ENCODE results near the gene ALKBH5. TPM values are rescaled to one million over a fixed set of nuclear protein-coding genes. Genes with fewer than 3 reads are reported as not detected.
"Not testable (repeated sequence)": the region's sequence is repeated elsewhere in the genome, so short reads cannot be mapped to it uniquely, and the experiment has no call there.

Gene ALKBH5
- total RNA-seq, 1 donor from 2014 or later: 124 TPM

DNA sequence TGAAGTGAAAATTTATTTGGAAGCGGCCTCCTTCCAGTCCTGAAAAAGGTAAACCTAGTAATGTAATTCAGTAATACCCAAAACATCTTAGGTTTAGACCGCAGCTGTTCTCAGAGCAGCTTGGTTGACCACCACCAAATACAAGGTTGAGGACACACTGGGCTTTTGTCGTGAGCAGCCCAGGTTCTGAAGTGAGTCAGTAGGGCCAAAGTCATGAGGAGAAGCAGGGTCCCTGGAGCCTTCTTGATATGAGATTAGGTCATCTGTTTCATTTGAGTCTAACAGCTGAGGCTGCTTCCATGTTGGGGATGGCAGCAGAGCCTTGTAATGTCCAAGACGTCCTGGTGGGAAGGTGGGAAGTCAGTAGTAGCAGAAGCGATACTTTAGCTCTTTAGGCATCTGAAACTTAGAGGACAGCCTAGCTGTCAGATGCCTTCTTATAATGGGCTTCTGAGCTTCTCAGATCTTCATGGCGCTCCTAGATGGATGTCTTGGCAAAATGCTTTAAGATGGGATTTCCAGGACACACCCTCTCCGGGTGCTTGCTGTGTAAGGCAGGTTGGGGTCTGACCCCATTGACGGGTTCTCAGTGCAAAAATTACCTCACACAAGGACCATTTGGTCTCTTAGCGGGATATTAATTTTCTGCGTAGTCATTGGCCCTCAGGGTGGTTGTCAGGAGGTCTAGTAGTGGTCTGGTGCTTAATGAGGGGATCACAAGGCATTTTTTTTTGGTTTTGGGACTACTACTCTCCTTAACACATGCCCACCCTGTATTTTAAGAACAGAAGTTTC lies 2.4 kb downstream of the ALKBH5 start:
- DNase-seq: peak; percentile 26

DNA sequence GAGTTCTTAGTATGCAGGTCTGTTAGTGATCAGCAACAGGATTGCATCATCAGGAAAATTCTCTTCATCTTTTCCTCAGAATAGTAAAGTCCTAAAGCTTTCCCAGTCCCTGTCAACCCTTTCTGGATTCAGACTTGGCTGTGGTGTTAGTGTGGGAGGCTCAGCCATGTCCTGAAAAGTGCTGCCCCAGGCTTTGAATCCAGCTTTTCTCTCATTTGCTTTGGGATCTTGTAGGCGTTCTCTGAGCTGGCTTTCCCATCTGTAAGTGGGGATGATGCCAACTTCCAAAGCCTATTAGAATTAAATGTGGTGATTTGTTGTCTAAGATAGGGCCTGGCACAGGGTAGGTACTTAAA lies 3.0 kb downstream of the ALKBH5 start:
- DNase-seq: peak; percentile 65

DNA sequence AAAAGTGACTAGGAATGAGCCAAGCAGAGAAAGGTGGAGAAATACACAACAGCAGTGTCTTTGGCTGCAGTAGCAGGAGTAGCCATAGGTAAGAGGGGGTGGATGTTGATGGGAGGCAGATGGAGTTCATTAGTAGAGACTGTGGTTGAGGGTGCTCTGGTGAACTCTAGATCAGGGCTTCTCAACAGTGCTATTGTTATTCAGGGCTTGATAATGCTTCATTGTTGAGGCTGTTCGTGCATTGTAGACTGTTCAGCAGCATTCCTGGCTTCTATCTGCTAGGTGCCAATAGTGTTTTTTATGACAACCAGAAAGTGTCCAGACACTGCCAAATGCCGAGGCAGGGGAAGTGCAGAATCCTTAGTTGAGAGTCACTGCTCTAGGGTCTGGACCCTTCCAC lies 3.6 kb downstream of the ALKBH5 start:
- no peak for DNase-seq

DNA sequence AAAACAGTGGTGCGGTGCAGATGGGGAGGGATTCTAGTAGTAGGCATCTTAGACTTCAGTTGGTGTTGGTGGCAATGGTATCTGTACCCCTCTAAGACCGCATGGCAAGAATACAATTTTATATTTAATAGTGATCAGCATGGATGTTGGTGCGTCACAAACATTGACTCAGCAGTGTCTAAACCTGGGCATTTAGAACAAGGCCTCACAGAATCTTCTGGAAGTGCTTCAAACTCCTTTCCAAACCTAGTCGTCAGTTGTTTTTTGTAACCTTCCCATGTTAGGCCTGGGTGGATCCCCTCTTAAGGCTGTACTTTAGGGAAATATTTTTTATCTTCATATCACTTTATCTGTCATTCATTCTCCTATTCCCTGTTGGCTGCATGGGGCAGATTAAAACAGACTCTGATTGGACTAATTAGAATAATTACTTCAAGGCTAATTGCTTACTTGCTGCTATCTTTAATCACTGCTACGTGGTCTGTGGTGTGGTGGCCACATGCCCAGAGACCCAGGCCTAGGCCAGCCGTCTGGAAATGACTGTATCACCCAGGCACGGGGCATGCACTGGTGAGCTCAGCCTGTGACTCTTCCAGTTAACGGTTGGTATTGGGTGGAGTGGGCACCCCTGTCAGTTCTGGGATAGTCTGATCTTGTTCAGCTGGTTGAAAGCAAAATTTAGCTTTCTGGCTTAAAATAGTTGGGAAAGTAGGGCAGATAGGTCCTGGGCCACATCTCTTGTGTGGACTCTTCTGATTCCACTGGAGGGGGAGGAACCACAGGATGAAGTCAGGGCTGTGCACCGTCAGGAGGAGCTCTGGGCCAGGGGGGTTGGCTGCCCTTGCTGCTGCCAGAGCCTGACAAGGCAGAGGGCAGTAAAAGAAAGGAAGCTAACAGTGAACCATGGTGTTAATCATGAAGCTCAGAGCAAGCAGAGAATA lies 4.5 kb downstream of the ALKBH5 start:
- no peak for DNase-seq

DNA sequence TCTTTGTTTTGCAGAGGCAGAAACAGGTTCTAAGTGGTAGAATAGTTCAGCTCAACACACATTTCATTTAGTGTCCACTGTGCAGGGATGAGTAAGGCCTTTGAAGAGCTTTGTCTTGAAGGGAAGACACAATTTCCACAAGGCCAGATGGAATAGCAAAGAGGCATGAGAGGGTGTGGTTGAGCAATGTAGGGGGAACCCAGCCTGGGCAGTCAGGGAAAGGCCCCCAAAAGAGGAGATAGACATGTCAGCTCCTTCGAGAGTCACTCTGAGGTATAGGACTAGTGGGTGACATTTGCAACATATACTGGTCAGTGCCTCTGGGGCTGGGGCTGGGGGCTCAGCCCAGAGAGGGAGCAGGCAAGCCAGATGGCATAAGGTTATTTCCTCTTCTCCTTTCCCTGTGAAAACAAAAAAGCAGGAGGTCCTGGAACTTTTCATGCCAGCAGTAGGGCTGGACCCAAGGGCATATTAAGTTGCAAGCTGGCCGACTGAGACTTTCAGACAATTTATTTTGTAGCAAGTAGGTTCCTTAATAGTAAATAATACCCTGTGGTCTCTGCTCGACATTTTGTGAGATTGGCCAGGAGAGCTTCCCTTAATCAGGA lies 7.1 kb downstream of the ALKBH5 start:
- DNase-seq: peak; percentile 51

DNA sequence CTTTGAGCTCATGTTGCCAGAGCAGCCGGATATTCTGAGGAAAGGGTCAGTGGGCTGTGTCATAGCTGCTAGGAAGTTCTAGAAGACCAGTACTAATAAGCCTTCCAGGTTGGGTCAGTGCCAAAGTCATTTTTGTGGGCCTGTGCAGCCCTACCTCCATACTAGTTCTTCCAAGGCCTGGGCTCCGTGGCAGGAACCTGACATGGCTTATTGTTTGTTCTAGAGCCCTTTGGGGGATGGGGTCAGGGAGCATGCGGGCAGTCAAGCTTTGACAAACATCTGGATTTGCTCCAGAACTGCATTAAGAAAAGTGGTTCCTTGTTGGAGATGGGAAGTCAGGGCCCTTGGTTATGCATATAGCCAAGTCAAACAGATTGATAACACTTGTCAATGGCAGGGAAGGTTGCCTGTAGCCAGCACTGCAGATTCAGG lies 7.6 kb downstream of the ALKBH5 start:
- DNase-seq: no peak

DNA sequence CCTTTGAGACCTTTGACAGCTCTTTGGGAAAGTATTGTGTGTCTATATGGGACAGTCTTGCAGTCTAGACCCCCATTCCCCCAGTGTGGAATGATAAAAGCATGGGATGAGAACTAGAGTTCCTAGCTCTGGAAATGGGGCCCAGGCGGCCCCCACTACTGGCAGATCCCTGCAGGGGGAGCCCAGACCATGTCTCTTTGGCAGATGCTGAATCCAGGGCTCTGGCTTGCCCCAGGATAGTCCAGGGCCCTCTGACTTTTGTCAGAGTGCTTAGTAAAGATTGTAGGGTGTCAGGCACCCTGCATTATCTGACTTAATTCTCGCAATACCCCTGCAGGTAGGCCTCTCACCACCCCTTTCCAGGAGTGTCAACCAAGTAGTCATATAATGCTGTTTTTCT lies 8.3 kb downstream of the ALKBH5 start:
- no peak for DNase-seq

DNA sequence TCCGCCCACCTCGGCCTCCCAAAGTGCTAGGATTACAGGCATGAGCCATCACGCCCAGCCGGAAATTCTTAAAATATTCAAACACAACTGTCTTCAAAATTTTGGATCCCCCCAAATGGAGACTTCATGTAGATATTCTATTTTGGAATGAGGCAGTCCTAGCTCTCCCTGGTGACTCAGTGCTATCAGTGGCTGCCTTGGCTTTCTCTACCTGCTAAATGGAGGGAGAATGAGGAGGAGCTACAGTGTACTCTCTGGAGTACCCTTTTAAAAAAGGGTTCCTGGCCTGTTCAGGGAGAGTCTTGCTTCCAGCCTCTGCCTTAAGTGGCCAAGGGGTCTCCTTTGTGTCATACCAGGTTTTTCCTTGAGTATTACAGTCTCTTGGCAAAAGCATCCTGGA lies 10.8 kb downstream of the ALKBH5 start:
- DNase-seq: no peak

DNA sequence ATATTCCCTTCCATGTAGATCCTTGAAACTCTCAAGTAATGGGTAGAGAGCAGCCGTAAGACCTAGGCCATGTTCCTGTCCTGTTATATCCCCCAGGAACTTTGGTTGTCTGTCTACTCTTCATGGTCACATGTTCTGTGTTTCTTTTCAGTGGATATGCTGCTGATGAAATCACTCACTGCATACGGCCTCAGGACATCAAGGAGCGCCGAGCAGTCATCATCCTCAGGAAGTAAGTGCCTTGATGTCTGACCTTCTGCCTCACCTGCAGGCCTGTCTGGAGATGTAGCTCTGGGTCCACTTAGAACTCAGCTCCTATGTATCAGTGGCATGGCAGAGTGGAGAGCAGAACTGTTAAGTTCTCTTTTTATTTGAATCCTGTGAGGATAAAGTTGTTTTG lies 11.2 kb downstream of the ALKBH5 start:
- no peak for DNase-seq

DNA sequence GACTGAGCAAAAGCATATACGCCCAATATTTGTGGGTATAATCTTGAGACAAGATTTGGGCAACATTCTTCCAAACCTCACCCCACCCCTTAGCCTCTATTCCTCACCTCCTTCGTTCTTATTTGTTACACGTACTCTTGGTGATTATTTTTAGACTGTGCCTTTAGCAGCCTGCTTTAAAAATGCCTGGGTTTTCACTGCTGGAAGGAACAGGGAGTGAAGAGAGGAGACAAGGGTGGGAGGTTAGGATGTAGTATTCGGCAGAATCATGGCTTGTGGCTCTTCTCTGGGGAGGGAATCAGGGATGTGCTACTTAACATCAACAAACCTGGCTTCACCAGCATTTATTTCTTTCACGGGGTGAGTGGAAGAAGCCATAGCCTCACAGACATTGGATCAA lies 11.6 kb downstream of the ALKBH5 start:
- no peak for DNase-seq

DNA sequence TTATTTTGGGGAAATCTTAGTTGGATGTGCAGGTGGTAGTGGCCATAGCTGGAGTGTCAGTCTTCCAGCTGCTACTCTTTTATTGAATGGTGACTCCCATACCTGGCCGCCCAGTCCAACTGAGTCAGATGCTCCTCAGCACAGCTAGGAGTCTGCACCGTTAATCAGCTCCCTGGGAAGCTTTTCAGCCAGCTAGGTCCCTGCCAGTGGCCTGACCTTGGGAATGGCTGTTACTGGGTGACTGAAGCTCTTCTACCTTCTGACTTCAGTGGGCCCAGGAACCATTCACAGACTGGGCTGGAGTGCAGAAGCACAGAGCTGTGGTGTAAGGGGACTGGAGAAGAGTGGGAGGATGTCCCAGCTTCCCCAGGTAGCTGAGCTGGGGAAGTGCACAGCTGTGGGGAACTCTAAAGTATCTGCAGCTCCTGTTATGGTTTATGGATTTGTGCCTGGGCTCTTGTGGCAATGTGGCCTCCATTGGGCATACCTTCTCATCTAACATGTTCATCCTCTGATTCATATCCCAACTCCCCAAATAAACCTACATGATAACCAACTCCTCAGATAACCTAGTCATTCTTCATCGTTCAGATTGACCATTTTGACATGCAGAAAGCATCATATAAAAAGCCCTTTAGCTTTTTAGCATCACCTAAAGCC lies 14.0 kb downstream of the ALKBH5 start:
- DNase-seq: no peak

DNA sequence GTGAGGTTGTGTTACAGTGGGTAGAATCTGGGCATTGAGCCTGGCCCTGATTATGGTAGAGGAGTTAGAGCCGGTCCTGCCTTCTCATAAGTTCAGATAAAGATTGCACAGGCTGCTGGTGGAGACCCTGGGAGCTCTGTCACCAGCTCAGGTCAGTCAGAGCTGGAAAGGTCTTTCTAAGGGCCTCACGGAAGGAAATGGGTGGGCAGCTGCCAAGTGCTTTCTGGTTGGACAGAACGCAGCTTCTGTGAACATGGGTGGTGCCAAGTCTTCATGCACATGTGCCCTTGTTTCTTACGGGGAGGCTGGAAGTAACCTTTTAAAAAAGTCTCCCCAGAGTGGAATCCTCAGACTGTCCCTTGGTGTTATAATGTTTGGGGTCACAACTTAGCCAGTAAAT lies 14.9 kb downstream of the ALKBH5 start:
- DNase-seq: no peak

DNA sequence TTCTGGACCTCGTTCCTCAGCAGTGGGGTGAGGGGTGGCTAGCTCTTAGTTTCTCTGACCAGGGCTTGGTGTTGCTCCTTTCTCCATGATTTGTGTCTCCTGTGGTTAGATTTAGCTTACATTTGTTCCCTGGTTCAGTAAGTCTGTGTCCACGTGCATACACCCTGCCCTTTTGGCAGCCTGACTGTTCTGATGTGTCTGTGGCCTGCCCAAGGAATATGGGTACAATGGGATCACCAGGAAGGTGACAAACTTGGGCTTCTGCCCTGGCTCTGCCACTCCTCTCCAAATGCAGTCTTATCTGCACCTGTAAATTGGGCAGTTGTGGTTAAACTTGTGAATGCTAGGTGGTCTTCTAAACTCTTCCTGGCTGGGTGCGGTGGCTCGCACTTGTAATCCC lies 17.5 kb downstream of the ALKBH5 start:
- no peak for DNase-seq

DNA sequence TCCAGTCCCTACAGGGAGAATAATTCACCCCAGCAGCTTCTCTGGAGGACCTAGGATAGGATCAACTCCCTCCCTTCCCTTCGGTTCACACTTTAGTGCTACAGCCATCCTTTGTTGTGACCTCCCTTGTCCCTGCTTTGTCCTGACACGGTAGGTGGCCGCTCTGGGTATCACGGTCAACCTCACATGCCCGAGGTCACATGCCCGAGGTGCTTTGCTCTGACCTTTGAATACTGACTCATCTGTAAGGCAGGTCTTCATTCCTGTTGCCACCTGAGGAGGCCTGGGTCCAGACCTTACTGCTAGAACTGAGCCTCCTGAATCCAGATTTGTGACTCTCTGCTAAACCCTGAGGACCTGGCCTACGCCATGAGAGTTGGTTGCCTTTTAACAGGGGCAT lies 19.7 kb downstream of the ALKBH5 start:
- no peak for DNase-seq

DNA sequence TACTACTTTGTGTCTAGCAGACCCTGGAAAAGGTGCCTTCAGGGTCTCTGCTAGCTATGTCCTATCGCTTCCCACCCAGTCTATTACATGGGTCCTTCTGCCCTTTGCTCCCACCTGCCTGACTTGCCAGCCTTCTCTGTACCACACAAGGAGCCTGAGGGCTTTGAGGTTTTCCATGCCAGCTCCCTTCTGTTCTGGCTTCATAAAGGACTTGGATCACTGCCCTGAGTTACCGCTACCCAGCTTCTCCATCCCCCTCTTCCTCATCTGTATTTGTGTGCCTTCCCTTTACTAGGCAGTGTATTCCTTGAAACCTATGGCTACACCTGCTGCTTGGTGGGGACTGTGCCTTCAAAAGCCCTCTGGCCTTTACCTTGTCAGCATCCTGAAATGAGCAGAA lies 22.2 kb downstream of the ALKBH5 start:
- DNase-seq: no peak

DNA sequence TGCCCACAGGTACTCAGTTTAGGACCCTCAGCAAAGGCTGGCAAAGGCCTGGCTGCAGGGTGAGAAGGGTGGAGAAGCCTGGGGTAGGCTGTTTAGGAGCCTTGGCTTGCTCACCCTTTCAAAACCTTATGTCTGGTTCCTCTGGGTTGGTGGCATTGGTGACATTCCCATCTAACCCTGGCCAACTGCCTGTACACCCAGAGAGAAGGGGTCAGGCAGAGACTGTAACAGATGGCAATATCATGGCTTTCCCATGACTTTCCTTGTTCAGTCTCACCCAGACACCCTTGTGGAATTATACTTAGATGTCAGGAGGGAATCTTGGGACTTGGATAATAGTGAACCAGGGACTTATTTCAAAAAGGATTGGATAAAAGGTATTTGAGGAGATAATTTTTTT lies 23.3 kb downstream of the ALKBH5 start:
- no peak for DNase-seq

DNA sequence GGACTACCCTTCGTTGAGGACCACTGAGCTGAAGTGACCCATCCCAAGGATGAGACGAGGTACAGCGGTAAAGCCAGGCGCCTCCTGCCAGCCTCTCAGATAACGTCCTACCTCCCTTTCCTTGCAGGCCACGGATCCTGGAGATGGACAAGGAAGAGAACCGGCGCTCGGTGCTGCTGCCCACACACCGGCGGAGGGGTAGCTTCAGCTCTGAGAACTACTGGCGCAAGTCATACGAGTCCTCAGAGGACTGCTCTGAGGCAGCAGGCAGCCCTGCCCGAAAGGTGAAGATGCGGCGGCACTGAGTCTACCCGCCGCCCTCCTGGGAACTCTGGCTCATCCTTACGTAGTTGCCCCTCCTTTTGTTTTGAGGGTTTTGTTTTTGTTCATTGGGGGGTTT lies 24.5 kb downstream of the ALKBH5 start:
- no peak for DNase-seq

DNA sequence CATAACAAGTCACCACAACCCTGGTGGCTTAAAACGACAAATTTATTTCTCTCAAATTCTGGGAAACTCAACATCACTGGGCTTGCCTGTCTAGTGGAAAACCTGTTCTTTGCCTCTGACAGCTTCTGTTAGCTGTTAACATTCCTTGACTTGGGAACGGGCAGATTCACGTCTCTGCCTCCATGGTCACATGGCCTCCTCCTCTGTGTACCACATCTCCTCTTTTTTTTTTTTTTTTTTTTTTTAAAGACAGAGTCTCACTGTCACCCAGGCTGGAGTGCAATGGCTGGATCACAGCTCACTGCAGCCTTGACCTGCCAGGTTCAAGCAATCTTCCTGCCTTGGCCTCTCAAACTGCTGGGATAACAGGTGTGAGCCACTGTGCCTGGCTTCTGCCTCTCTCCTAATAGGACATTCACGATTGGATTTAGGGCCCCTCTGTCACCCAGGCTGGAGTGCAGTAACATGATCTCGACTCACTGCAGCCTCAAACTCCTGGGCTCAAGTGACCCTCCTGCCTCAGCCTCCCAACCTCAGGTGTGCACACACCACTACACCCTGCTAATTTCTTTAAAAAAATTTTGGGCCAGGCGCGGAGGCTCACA lies 30.1 kb downstream of the ALKBH5 start:
- peak; percentile 13 for DNase-seq

DNA sequence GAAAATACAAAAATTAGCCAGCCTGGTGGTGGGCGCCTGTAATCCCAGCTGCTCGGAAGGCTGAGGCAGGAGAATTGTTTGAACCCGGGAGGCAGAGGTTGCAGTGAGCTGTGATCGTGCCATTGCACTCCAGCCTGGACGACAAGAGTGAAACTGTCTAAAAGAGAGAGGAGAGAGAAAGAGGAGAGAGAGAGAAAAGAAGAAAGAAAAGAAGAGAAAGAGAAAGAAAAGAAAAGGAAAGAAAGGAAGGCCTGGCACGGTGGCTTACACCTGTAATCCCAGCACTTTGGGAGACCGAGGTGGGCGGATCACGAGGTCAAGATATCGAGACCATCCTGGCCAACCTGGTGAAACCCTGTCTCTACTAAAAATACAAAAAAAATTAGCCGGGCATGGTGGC lies 33.3 kb downstream of the ALKBH5 start:
- not testable (repeated sequence) for DNase-seq

DNA sequence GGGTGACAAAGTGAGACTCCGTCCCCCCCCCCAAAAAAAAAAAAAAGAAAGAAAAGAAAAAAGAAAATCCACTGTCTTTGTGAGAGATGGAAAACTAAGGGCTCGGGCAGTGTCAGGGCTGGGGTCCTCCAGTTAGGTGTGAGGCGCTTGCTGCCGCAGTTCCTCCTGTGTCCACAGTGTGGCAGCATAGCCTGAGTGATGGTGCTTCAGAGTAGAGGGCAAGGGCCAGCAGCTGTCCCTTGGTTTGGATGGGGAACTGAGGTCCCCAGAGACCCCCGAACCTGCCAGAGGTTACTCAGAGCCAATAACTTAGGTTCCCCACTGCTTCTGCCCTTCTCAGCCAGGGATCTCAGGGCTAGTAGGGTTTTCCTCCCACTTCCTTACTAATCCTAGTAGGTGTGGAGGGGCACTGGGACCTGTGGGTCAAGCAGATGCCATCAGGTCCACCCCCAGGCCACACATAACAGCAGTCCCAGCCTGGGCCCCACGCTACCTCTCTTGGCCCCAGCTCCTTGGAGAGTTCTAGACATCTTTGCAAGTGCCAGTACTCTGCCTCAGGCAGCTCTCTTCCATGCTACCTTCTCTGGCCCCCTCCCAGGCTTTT lies 33.9 kb downstream of the ALKBH5 start:
- DNase-seq: peak; percentile 86

DNA sequence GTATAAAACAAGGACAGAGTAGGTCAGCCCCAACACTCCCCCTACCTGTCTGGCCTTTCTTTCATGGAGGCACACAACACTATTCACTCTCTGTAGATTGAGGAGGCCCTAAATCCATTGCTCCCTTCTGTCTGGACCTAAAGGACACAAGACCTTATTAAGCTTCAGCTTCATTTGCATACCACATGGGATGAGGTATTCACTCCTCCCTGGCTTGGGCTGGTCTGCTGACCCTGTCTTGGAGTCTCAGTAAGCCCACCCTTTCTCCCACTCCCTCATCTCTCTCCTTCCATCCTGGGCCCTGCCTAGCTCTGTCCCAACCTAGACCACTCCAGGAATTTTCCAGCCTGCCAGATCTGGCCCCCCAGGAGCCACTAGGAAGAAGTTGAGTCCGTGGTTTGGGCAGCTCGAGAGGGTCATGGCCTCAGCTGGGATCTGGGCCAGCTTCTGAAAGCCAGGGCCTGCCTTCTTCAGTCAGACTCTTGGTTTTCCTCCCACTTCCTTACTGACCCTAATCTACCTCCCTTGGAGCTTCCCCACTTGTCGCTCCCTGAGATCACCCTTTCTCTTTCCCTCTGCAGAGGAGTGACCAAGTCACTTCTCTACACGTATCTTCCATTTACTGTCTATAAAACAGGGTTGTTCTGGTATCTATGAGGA lies 35.3 kb downstream of the ALKBH5 start:
- peak; percentile 17 for DNase-seq
